Pancreas (tissue), 10 donors: Measurements from ENCODE around the gene PSME4. TPM values are rescaled to one million over a fixed set of nuclear protein-coding genes. Genes with fewer than 3 reads are reported as not detected.

Experiments
- ATAC-seq, 4 donors: fragments of 200-7000 bp; cut with Tn5 transposase; one replicate each; pipeline versions ENCODE4 v1.8.0 to v1.9.1; 2020; ENCODE audit warnings: mild to moderate bottlenecking in 4 of 4, moderate library complexity in 4 of 4
- DNase-seq, 6 donors: peaks; one replicate each; pipeline ENCODE4 v3.0.0-alpha.2; 2020
- FAIRE-seq: peaks from 2 replicates; lab custom pipeline; 2012; peaks lifted over from hg19 to GRCh38; lab: Jason Lieb, UNC
- H3K27ac ChIP-seq, 4 donors: fragments of 200-600 bp; sonication (generic); 1 replicate in 3 of 4; 2 replicates in 1 of 4; pipeline versions ENCODE4 v1.5.0 to v1.8.0; 2020
- H3K27me3 ChIP-seq, 4 donors: fragments of 200-600 bp; one replicate each; pipeline ENCODE4 v1.8.0; 2021
- H3K36me3 ChIP-seq, 3 donors: fragments of 200-600 bp; sonication (generic) in 1 of 3; one replicate each; pipeline versions ENCODE4 v1.5.0 to v1.8.0; 2020 to 2021
- H3K4me1 ChIP-seq, 3 donors: fragments of 200-600 bp; one replicate each; pipeline ENCODE4 v1.8.0; 2021
- H3K4me3 ChIP-seq, 4 donors: fragments of 200-600 bp; sonication (generic) in 2 of 4; one replicate each; pipeline versions ENCODE4 v1.5.0 to v1.8.0; 2020 to 2021
- H3K9me3 ChIP-seq, 4 donors: fragments of 200-600 bp; one replicate each; pipeline ENCODE4 v1.8.0; 2021
- WGBS, 2 donors: extraction: QIAGEN DNeasy Blood & Tissue Kit; methylation state at CpG; one replicate each; pipeline ENCODE4 v1.1.7; 2013; 5-methylcytosine and 5-hydroxymethylcytosine counted together
- intact Hi-C, 3 donors: fragments of 100-400 bp; cut with DNase I; formaldehyde crosslinking; loops; one replicate each; pipeline versions ENCODE4 v1.11.1 to v1.14.2; 2022
- polyA plus RNA-seq, 2 donors: library from polyadenylated mRNA; stranded (reverse); fragments of 200-250 nt; gene quantifications; one replicate each; pipeline ENCODE4 v1.2.3, GENCODE V29; 2013
- total RNA-seq, 6 donors: library from RNA; stranded (reverse); fragmentation: NEBNext Ultra II Directional in 4 of 6; extraction: Animal tissue kit (Norgen Biotek cat#: 25700) in 4 of 6; gene quantifications; one replicate each; pipeline versions ENCODE4 v1.2.1 to v1.2.4, GENCODE V29; 2021 to 2023
- TF ChIP-seq, protein P1 (sequence below), 4 donors: fragments of 200-600 bp; sonication (generic) in 3 of 4; IDR thresholded peaks; one replicate each; pipeline versions ENCODE4 v1.5.0 to v1.8.0; 2021; ENCODE audit warnings: antibody characterized with exemption in 4 of 4
- donor health status: healthy with polysubstance abuse.
- donor health status: DM: no; HTN: no; CAD: no; lungs with moderate emphysema.
- donor health status: DM: no; HTN: no; CAD: no.
- donor health status: control.
- donor health status: control.
- donor health status: Bipolar disorder and iron deficiency.
- donor health status: DM: yes; HTN: yes; CAD: no.
- donor health status: DM: no; HTN: no; CAD: no.
- donor health status: DM: no; HTN: no; CAD: no.
- donor health status: DM: yes; HTN: yes; CAD: no.

Gene PSME4
- total and polyA plus RNA-seq, 8 donors: 13.8 to 27.7 (median 17.8) TPM

DNA sequence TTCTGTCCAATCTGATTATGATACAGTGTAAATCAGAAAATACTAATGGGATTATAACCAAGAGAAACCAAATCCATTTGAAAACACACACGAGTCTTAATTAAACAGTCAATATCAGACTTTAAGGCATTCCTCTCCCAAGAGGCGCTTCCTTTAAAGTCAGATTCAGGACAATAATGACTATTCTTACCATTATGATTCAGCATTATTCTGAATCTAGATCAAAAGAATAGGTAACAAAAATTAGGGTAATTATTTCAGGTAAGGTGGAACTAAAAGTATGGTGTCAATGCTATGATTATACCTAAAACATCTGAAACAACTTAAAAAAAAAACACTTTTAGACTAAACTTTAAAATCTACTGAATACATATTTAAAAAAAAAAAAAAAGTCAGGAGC, 12.3 kb downstream of the PSME4 start:
- intact Hi-C loops: no loop called here
- H3K9me3 ChIP-seq: no peaks in the 10 kb centered on the region
- WGBS, 2 donors: 79 to 82% methylated on average over 2 of the region's 2 CpGs
- H3K4me3 ChIP-seq: no peak overlapping the region
- H3K4me1 ChIP-seq: peaks cover 2 to 14% (median 3%) of the 10 kb centered on the region in 3 donors
- H3K27ac ChIP-seq: no peak overlapping the region
- TF ChIP-seq, protein P1, sequence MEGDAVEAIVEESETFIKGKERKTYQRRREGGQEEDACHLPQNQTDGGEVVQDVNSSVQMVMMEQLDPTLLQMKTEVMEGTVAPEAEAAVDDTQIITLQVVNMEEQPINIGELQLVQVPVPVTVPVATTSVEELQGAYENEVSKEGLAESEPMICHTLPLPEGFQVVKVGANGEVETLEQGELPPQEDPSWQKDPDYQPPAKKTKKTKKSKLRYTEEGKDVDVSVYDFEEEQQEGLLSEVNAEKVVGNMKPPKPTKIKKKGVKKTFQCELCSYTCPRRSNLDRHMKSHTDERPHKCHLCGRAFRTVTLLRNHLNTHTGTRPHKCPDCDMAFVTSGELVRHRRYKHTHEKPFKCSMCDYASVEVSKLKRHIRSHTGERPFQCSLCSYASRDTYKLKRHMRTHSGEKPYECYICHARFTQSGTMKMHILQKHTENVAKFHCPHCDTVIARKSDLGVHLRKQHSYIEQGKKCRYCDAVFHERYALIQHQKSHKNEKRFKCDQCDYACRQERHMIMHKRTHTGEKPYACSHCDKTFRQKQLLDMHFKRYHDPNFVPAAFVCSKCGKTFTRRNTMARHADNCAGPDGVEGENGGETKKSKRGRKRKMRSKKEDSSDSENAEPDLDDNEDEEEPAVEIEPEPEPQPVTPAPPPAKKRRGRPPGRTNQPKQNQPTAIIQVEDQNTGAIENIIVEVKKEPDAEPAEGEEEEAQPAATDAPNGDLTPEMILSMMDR (IDR thresholded peaks at IDR 0.05): no peak
- H3K27me3 ChIP-seq: no peaks in the 10 kb centered on the region
- ATAC-seq: no peak
- no peak for DNase-seq
- H3K36me3 ChIP-seq: no peaks in the 10 kb centered on the region
- no peak for FAIRE-seq

DNA sequence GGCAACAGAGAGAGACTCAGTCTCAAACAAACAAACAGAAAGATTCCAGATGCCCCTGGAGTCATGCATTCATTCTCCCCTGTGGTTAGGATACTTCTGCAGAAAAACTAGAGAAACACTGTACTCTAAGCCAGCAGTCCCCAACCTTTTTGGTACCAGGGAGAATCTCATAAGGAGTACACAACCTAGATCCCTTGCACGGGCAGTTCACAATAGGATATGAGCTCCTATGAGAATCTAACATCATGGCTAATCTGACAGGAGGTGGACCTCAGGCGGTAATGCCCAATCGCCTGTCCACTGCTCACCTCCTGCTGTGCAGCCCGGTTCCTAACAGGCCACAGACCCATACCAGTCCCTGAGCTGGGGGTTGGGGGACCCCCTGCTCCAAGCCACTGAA, 18.3 kb downstream of the PSME4 start:
- peaks cover 0 to 11% (median 3%) of the 10 kb centered on the region in 3 donors for H3K4me1 ChIP-seq
- no peaks in the 10 kb centered on the region for H3K27me3 ChIP-seq
- 93% methylated on average over 4 of the region's 4 CpGs for WGBS, 2 donors
- no peak overlapping the region for H3K27ac ChIP-seq
- ATAC-seq: no peak
- H3K4me3 ChIP-seq: no peak overlapping the region
- intact Hi-C loops: no loop called here
- no peak for DNase-seq
- FAIRE-seq: no peak
- no peaks in the 10 kb centered on the region for H3K36me3 ChIP-seq
- TF ChIP-seq, protein P1 (IDR thresholded peaks at IDR 0.05): no peak
- no peaks in the 10 kb centered on the region for H3K9me3 ChIP-seq

DNA sequence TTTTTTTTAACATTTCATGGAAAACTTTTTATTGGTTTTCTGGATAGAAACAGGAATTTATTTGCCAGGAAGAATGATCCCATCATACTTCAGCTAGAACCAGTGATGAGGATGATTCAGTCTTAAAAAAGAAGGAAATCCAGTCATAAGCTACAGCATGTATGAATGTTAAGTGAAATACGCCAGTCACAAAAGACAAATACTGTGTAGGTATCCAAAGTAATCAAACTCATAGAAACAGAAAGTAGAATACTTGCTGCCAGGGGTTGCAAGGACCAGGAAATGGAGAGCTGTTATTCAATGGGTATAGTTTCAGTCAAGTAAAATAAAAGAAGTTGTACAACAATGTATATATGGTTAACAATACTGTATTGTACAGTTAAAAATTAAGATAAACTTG, 21.3 kb downstream of the PSME4 start:
- no peak overlapping the region for H3K4me3 ChIP-seq
- no peaks in the 10 kb centered on the region for H3K27me3 ChIP-seq
- ATAC-seq (peak; percentile 44 to 73 (median 63)), FAIRE-seq (no peak), DNase-seq (no peak)
- WGBS, 2 donors: 62 to 76% methylated on average over 1 of the region's 1 CpG
- peak overlapping the region in 1 of 4 donors; percentile 13 for H3K27ac ChIP-seq
- no peaks in the 10 kb centered on the region for H3K36me3 ChIP-seq
- TF ChIP-seq, protein P1 (IDR thresholded peaks at IDR 0.05): no peak
- intact Hi-C loops: no loop called here
- no peaks in the 10 kb centered on the region for H3K9me3 ChIP-seq
- peaks cover 0 to 11% (median 2%) of the 10 kb centered on the region in 3 donors for H3K4me1 ChIP-seq

DNA sequence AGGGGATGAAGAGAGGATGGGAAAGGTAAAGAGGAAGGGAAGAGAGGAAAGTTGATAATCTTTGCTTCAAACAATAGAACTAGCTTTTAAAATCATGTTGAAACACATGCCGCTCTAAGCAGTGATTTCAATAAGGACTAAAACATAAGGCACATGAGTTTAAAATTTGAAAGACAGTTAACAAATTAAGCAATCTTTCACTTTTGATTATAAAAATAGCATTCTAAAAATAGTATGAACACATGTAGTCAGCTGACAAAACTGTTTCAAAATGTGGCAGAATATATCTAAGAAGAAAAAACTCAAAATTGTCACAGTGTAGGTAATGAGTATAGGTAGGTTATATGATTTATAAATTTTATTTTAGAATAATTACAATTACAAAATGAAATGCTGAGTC, 25.3 kb downstream of the PSME4 start:
- 83 to 91% methylated on average over 1 of the region's 1 CpG for WGBS, 2 donors
- DNase-seq: no peak
- Histone ChIP-seq H3K27ac (no peak overlapping the region), H3K4me3 (no peak overlapping the region), H3K4me1 (peaks cover 0 to 15% (median 0%) of the 10 kb centered on the region in 3 donors), H3K9me3 (no peaks in the 10 kb centered on the region), H3K27me3 (no peaks in the 10 kb centered on the region), H3K36me3 (no peaks in the 10 kb centered on the region)
- FAIRE-seq: peak; percentile 9
- intact Hi-C loops: no loop called here
- TF ChIP-seq, protein P1 (IDR thresholded peaks at IDR 0.05): no peak
- ATAC-seq: no peak

DNA sequence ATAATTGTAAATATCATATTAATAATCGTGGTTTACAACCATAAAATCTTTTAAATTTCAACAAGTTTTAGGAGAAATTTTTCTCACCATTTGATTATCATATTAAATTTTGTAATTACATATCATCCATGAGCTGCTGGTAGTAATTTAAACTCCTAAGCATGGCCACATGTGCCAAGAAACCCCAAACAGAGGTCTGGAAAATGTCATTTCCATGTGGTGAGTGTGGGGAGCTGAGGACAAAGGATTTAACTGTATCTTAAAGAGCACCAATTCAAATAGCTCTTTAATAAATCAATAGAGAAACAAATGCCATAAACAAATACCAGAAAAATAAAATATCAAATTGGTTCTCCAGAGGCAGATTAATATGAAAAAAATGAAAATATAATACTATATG, 26.3 kb downstream of the PSME4 start:
- intact Hi-C loops: no loop called here
- WGBS, 2 donors: 96 to 100% methylated on average over 1 of the region's 1 CpG
- Histone ChIP-seq H3K36me3 (no peaks in the 10 kb centered on the region), H3K27ac (no peak overlapping the region), H3K27me3 (no peaks in the 10 kb centered on the region), H3K4me3 (no peak overlapping the region), H3K4me1 (peaks cover 0 to 8% (median 0%) of the 10 kb centered on the region in 3 donors), H3K9me3 (no peaks in the 10 kb centered on the region)
- DNase-seq (no peak), ATAC-seq (no peak), FAIRE-seq (no peak)
- TF ChIP-seq, protein P1 (IDR thresholded peaks at IDR 0.05): no peak
